Ovary (tissue), 9 donors: ENCODE measurements around the gene ANGPTL8. TPM values are rescaled to one million over a fixed set of nuclear protein-coding genes. Genes with fewer than 3 reads are reported as not detected.

Source experiments
- DNase-seq, 5 donors: peaks; one replicate each; pipeline ENCODE4 v3.0.0-alpha.2; 2019 to 2020
- H3K27ac ChIP-seq, 2 donors: fragments of 200-600 bp; one replicate each; pipeline versions ENCODE4 v1.5.1 to v1.8.0; 2019 to 2022
- H3K27me3 ChIP-seq: fragments of 200-600 bp; one replicate; pipeline ENCODE4 v1.8.0; 2022
- H3K36me3 ChIP-seq: fragments of 200-600 bp; sonication (generic); one replicate; pipeline ENCODE4 v1.5.1; 2019
- H3K4me1 ChIP-seq: one replicate; pipeline ENCODE4 v1.8.1; 2013; ENCODE audit warnings: mild to moderate bottlenecking, moderate library complexity; ENCODE audit not compliant: insufficient read depth
- H3K4me3 ChIP-seq: fragments of 200-600 bp; sonication (generic); one replicate; pipeline ENCODE4 v1.5.1; 2017
- H3K9me3 ChIP-seq, 2 donors: fragments of 200-600 bp in 1 of 2; sonication (generic) in 1 of 2; one replicate each; pipeline versions ENCODE4 v1.5.1 to v1.8.1; 2013 to 2019; ENCODE audit warnings: mild to moderate bottlenecking in 1 of 2, moderate library complexity in 1 of 2
- CTCF ChIP-seq, 3 donors: fragments of 450-650 bp in 2 of 3; fragments of 200-600 bp in 1 of 3; IDR thresholded peaks; one replicate each; pipeline versions ENCODE4 v1.5.1 to v1.8.0; 2016 to 2022; ENCODE audit warnings: antibody characterized with exemption in 3 of 3, mild to moderate bottlenecking in 1 of 3
- EP300 ChIP-seq: sonication (generic); formaldehyde crosslinking; IDR thresholded peaks from one replicate; pipeline ENCODE4 v1.6.1; 2017; ENCODE audit warnings: antibody characterized with exemption
- POLR2A ChIP-seq: fragments of 450-650 bp; IDR thresholded peaks from one replicate; pipeline ENCODE4 v1.6.1; 2017; ENCODE audit warnings: antibody characterized with exemption, mild to moderate bottlenecking, moderate library complexity
- WGBS, 3 donors: extraction: QIAGEN DNeasy Blood & Tissue Kit in 1 of 3; methylation state at CpG; one replicate each; pipeline versions ENCODE4 v1.1.5 to v1.1.7; 2013 to 2017; 5-methylcytosine and 5-hydroxymethylcytosine counted together
- intact Hi-C, 4 donors: fragments of 100-400 bp; cut with DNase I; formaldehyde crosslinking; loops; one replicate each; pipeline versions ENCODE4 v1.11.0 to v1.15.1; 2022 to 2023
- polyA plus RNA-seq, 2 donors: library from polyadenylated mRNA; stranded (reverse); fragments of 200-250 nt in 1 of 2; fragments of 350-450 nt in 1 of 2; fragmentation: Illumina TruSeq in 1 of 2; extraction: RNeasy Lipid Tissue Mini Kit (QIAGEN cat#74804) in 1 of 2; gene quantifications; one replicate each; pipeline ENCODE4 v1.2.3, GENCODE V29; 2013 to 2014
- total RNA-seq, 7 donors: library from RNA; depleted of rRNA in 2 of 7; stranded (reverse); fragments of >200 nt in 2 of 7; fragmentation: NEBNext Ultra II Directional in 3 of 7; extraction: Animal tissue kit (Norgen Biotek cat#: 25700) in 3 of 7; gene quantifications; one replicate each; pipeline versions ENCODE4 v1.1.0 to v1.2.4, GENCODE V29; 2016 to 2023
- donor health status: DM: no; HTN: no; CAD: no; lungs with moderate emphysema.
- donor health status: DM: no; HTN: no; CAD: no.
- donor health status: Bipolar disorder and iron deficiency.
- donor health status: DM: yes; HTN: yes; CAD: no.
- donor health status: DM: no; HTN: no; CAD: no.
- donor health status: DM: yes; HTN: yes; CAD: no.

Gene ANGPTL8
- total and polyA plus RNA-seq, 9 donors: 0.50 to 0.93 (median 0.68) TPM; not detected in 5

GRCh38 chr19:11281356-11282049, 42.1 kb downstream of the ANGPTL8 start:
- intact Hi-C loops: loop anchor here in 1 of 4 donors (10.0 kb wide), 1 partner anchor 57 kb away; no protein-coding TSS in a partner anchor
- Histone ChIP-seq H3K36me3 (no peaks in the 10 kb centered on the region), H3K27ac (no peak overlapping the region), H3K9me3 (no peaks in the 10 kb centered on the region), H3K27me3 (no peaks in the 10 kb centered on the region), H3K4me1 (no peaks in the 10 kb centered on the region), H3K4me3 (no peak overlapping the region)
- no peak for DNase-seq
- TF ChIP-seq POLR2A (no peak), EP300 (no peak), CTCF (IDR thresholded peaks at IDR 0.05) (no peak)
- 51 to 64% (median 52%) methylated on average over 11 of the region's 11 CpGs for WGBS, 3 donors

GRCh38 chr19:11284515-11284914, 45.1 kb downstream of the ANGPTL8 start:
- Histone ChIP-seq H3K9me3 (no peaks in the 10 kb centered on the region), H3K4me1 (no peaks in the 10 kb centered on the region), H3K27me3 (no peaks in the 10 kb centered on the region), H3K27ac (peak overlapping the region in 1 of 2 donors; percentile 27), H3K4me3 (no peak overlapping the region), H3K36me3 (no peaks in the 10 kb centered on the region)
- no peak for TF ChIP-seq EP300
- no peak for TF ChIP-seq POLR2A
- no peak for TF ChIP-seq CTCF (IDR thresholded peaks at IDR 0.05)
- 28 to 34% (median 32%) methylated on average over 6 of the region's 6 CpGs for WGBS, 3 donors
- peak in 2 of 5 donors; percentile 51 to 60 for DNase-seq
- intact Hi-C loops: loop anchor here in 1 of 4 donors (10.0 kb wide), 1 partner anchor 60 kb away; no protein-coding TSS in a partner anchor

GRCh38 chr19:11286312-11286974, 47.0 kb downstream of the ANGPTL8 start:
- Histone ChIP-seq H3K4me1 (no peaks in the 10 kb centered on the region), H3K4me3 (no peak overlapping the region), H3K9me3 (no peaks in the 10 kb centered on the region), H3K27me3 (no peaks in the 10 kb centered on the region), H3K27ac (no peak overlapping the region), H3K36me3 (no peaks in the 10 kb centered on the region)
- DNase-seq: no peak
- WGBS, 3 donors: 27 to 37% (median 33%) methylated on average over 6 of the region's 6 CpGs
- TF ChIP-seq CTCF (IDR thresholded peaks at IDR 0.05): peak in 1 of 3 donors; percentile 24
- TF ChIP-seq POLR2A: no peak
- intact Hi-C loops: loop anchor here in 1 of 4 donors (10.0 kb wide), 1 partner anchor 62 kb away; no protein-coding TSS in a partner anchor

- H3K27me3 ChIP-seq: no peaks in the 10 kb centered on the region
- H3K27ac ChIP-seq: no peak overlapping the region
- no peaks in the 10 kb centered on the region for H3K4me1 ChIP-seq
- intact Hi-C loops: loop anchor here in 1 of 4 donors (10.0 kb wide), 1 partner anchor 64 kb away; no protein-coding TSS in a partner anchor
- 77 to 87% (median 82%) methylated on average over 7 of the region's 7 CpGs for WGBS, 3 donors
- no peaks in the 10 kb centered on the region for H3K36me3 ChIP-seq
- TF ChIP-seq POLR2A (no peak), EP300 (no peak), CTCF (IDR thresholded peaks at IDR 0.05) (no peak)
- H3K4me3 ChIP-seq: no peak overlapping the region
- no peak for DNase-seq
- no peaks in the 10 kb centered on the region for H3K9me3 ChIP-seq
Observed at GRCh38 chr19:11288349-11288748, 48.9 kb downstream of the ANGPTL8 start.
